ENCODE data around the gene SLC25A4. TPM values are rescaled to one million over a fixed set of nuclear protein-coding genes. Genes with fewer than 3 reads are reported as not detected.

The SLC25A4 gene
- total RNA-seq, 1 donor from 2014 or later: 61.5 TPM

DNA sequence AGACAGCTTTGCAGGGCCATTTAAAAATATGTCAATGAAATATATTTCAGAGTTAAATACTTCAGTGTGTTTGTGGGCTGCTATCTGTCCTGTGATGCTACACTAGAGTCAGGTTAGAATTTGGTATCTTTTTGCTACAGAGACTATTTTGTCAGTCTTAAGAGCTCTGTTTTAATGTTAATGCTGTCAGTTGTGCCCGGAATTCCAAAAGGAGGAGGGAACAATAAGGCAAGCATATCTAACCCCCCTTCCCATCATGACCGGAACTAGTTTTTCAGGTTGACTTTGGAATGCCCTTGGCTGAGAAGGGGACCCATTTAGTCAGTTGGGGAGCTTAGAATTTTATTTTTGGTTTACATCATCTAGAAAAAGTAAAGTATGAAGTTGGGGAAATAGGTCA, 34.9 kb upstream of the SLC25A4 start:
- no peak overlapping the region for H3K4me3 Mint-ChIP-seq (ENCODE audit: unreplicated experiment)
- H3K36me3 Mint-ChIP-seq (ENCODE audit: low read depth): no peaks in the 10 kb centered on the region
- no peak overlapping the region for H3K27ac Mint-ChIP-seq (ENCODE audit: unreplicated experiment)
- no peaks in the 10 kb centered on the region for H3K27me3 Mint-ChIP-seq (ENCODE audit: low read depth)
- TF ChIP-seq, protein P1, sequence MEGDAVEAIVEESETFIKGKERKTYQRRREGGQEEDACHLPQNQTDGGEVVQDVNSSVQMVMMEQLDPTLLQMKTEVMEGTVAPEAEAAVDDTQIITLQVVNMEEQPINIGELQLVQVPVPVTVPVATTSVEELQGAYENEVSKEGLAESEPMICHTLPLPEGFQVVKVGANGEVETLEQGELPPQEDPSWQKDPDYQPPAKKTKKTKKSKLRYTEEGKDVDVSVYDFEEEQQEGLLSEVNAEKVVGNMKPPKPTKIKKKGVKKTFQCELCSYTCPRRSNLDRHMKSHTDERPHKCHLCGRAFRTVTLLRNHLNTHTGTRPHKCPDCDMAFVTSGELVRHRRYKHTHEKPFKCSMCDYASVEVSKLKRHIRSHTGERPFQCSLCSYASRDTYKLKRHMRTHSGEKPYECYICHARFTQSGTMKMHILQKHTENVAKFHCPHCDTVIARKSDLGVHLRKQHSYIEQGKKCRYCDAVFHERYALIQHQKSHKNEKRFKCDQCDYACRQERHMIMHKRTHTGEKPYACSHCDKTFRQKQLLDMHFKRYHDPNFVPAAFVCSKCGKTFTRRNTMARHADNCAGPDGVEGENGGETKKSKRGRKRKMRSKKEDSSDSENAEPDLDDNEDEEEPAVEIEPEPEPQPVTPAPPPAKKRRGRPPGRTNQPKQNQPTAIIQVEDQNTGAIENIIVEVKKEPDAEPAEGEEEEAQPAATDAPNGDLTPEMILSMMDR (IDR thresholded peaks at IDR 0.05): no peak
- peaks cover 24% of the 10 kb centered on the region for H3K4me1 Mint-ChIP-seq (ENCODE audit: low read depth)
- DNase-seq (ENCODE audit: low spot score): no peak
- no peaks in the 10 kb centered on the region for H3K9me3 Mint-ChIP-seq (ENCODE audit: low read depth)

- Mint-ChIP-seq H3K27me3 (ENCODE audit: low read depth) (no peaks in the 10 kb centered on the region), H3K4me1 (ENCODE audit: low read depth) (peaks cover 29% of the 10 kb centered on the region), H3K36me3 (ENCODE audit: low read depth) (no peaks in the 10 kb centered on the region), H3K4me3 (ENCODE audit: unreplicated experiment) (no peak overlapping the region), H3K9me3 (ENCODE audit: low read depth) (no peaks in the 10 kb centered on the region), H3K27ac (ENCODE audit: unreplicated experiment) (no peak overlapping the region)
- TF ChIP-seq, protein P1 (IDR thresholded peaks at IDR 0.05): no peak
- no peak for DNase-seq (ENCODE audit: low spot score)
These were observed 34.4 kb upstream of the SLC25A4 start for GRCh38 chr4:185108669-185109068.

- Mint-ChIP-seq H3K4me3 (ENCODE audit: unreplicated experiment) (no peak overlapping the region), H3K36me3 (ENCODE audit: low read depth) (no peaks in the 10 kb centered on the region), H3K9me3 (ENCODE audit: low read depth) (no peaks in the 10 kb centered on the region), H3K4me1 (ENCODE audit: low read depth) (peaks cover 32% of the 10 kb centered on the region), H3K27me3 (ENCODE audit: low read depth) (no peaks in the 10 kb centered on the region), H3K27ac (ENCODE audit: unreplicated experiment) (no peak overlapping the region)
- TF ChIP-seq, protein P1 (IDR thresholded peaks at IDR 0.05): no peak
- no peak for DNase-seq (ENCODE audit: low spot score)
These were observed 33.3 kb upstream of the SLC25A4 start for GRCh38 chr4:185109736-185110135.

DNA sequence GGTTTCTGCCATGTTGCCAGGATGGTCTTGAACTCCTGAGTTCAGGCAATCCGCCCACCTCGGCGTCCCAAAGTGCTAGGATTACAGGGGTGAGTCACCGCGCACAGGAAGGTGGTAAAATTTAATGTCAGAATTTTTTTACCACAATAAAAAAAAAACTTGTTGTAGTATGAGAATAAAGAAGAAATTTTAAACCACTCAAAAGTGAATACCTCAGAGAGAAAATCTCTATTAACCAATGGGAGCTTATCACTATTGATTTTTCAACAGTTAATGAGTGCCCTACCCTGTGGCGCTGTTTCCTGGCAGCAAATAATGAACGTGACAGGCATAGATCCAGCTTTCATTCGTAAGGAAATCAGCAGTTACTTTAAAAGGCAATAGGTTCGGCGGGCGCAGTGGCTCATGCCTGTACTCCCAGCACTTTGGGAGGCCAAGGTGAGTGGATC, 32.7 kb upstream of the SLC25A4 start:
- Mint-ChIP-seq H3K9me3 (ENCODE audit: low read depth) (no peaks in the 10 kb centered on the region), H3K36me3 (ENCODE audit: low read depth) (no peaks in the 10 kb centered on the region), H3K4me3 (ENCODE audit: unreplicated experiment) (no peak overlapping the region), H3K27ac (ENCODE audit: unreplicated experiment) (no peak overlapping the region), H3K4me1 (ENCODE audit: low read depth) (peaks cover 32% of the 10 kb centered on the region), H3K27me3 (ENCODE audit: low read depth) (no peaks in the 10 kb centered on the region)
- no peak for DNase-seq (ENCODE audit: low spot score)
- TF ChIP-seq, protein P1 (IDR thresholded peaks at IDR 0.05): no peak

GRCh38 chr4:185112104-185112503, 31.0 kb upstream of the SLC25A4 start:
- Mint-ChIP-seq H3K4me3 (ENCODE audit: unreplicated experiment) (no peak overlapping the region), H3K9me3 (ENCODE audit: low read depth) (no peaks in the 10 kb centered on the region), H3K27me3 (ENCODE audit: low read depth) (no peaks in the 10 kb centered on the region), H3K36me3 (ENCODE audit: low read depth) (no peaks in the 10 kb centered on the region), H3K27ac (ENCODE audit: unreplicated experiment) (peak overlapping the region; percentile 83), H3K4me1 (ENCODE audit: low read depth) (peaks cover 38% of the 10 kb centered on the region)
- TF ChIP-seq, protein P1 (IDR thresholded peaks at IDR 0.05): no peak
- DNase-seq (ENCODE audit: low spot score): no peak
